ENCODE measurements around the gene PDCD10.

Gene PDCD10

GRCh38 chr3:167671878-167672427, 62.7 kb downstream of the PDCD10 start:
- DNase-seq, result no peak

GRCh38 chr3:167669699-167670098, 65.0 kb downstream of the PDCD10 start:
- DNase-seq, result no peak

- DNase-seq, result no peak
Measured at GRCh38 chr3:167668651-167669050, 66.0 kb downstream of the PDCD10 start.

- no peak for DNase-seq
Measured at GRCh38 chr3:167666563-167666962, 68.1 kb downstream of the PDCD10 start.

GRCh38 chr3:167662919-167663400, 71.7 kb downstream of the PDCD10 start:
- DNase-seq, result no peak

GRCh38 chr3:167657684-167658225, 76.9 kb downstream of the PDCD10 start:
- DNase-seq, result no peak

- no peak for DNase-seq
Measured at GRCh38 chr3:167656821-167657220, 77.9 kb downstream of the PDCD10 start.

GRCh38 chr3:167653760-167654159, 80.9 kb downstream of the PDCD10 start, which contains the start of gene WDR49:
WDR49 (minus strand) TSS chr3:167653942; CDS start chr3:167653425, 517 bp downstream.
- DNase-seq, result peak; percentile 19

GRCh38 chr3:167653155-167653554, 81.5 kb downstream of the PDCD10 start:
- DNase-seq, result no peak

- no peak for DNase-seq
Measured at GRCh38 chr3:167651826-167652225, 82.9 kb downstream of the PDCD10 start.

- DNase-seq, result no peak
Measured at GRCh38 chr3:167650459-167650858, 84.2 kb downstream of the PDCD10 start.

- no peak for DNase-seq
Measured at GRCh38 chr3:167649746-167650145, 84.9 kb downstream of the PDCD10 start.

GRCh38 chr3:167644611-167645010, 90.1 kb downstream of the PDCD10 start:
- DNase-seq, result no peak

Measured in CD4-positive, alpha-beta T cell treated with Interleukin-21 for 1 hour (primary cell).